Keratinocyte (primary cell): ENCODE measurements around the gene SLAMF8.

Source experiments
- CTCF ChIP-seq, 3 experiments: IDR thresholded peaks in 1 of 3; conservative IDR thresholded peaks in 1 of 3; optimal IDR thresholded peaks in 1 of 3; 2 replicates in 2 of 3; 3 replicates in 1 of 3; pipeline versions ENCODE3 to v1.5.1; 2011; ENCODE audit warnings: low read length in 3 of 3, mild to moderate bottlenecking in 3 of 3, moderate library complexity in 2 of 3, control low read depth in 1 of 3, inconsistent platforms in 1 of 3; ENCODE audit not compliant: insufficient read depth in 2 of 3; ENCODE audit errors: extremely low read depth in 1 of 3
- EZH2 ChIP-seq: IDR thresholded peaks from one replicate; pipeline ENCODE4 v1.6.1; 2012; ENCODE audit warnings: inconsistent platforms, mild to moderate bottlenecking, low read length, moderate library complexity

- TF ChIP-seq CTCF (optimal IDR thresholded peaks at IDR 0.05 in 1 of 3, IDR thresholded peaks at IDR 0.05 in 1 of 3, conservative IDR thresholded peaks at IDR 0.05 in 1 of 3; ENCODE audit: extremely low read depth in 1 of 3, insufficient read depth in 2 of 3, low read length in 3 of 3) = no peak
- no peak for TF ChIP-seq EZH2
Measured at GRCh38 chr1:159786465-159786864, 40.2 kb upstream of the SLAMF8 start.
